GM12878 (cell line): ENCODE results near the gene AFF2. TPM values are rescaled to one million over a fixed set of nuclear protein-coding genes. Genes with fewer than 3 reads are reported as not detected.
A peak's percentile ranks its signal among the peaks of the same experiment; 100 is the strongest.

Experiments
- ATAC-seq: fragments of 200-7000 bp; cut with Tn5 transposase; 3 replicates; pipeline ENCODE4 v1.9.1; 2020; ENCODE audit warnings: mild to moderate bottlenecking, moderate library complexity
- BruUV-seq: library from RNA; stranded (reverse); fragments of 400-500 nt; replicated peaks from 2 replicates; lab custom pipeline; 2021; lab: Mats Ljungman, UMichigan
- CTCF ChIA-PET: fragments of 300-600 bp; sonication (Branson Sonifier 250); formaldehyde crosslinking; extraction: SDS; loops from one replicate; lab custom pipeline; 2021; ENCODE audit warnings: inconsistent platforms; lab: Yijun Ruan, JAX
- POLR2A ChIA-PET: fragments of 350-600 bp; formaldehyde crosslinking; extraction: SDS; loops from one replicate; lab custom pipeline; 2021; ENCODE audit warnings: inconsistent platforms; lab: Charles Lee
- RAD21 ChIA-PET: fragments of 300-600 bp; sonication (Branson Sonifier 250); formaldehyde crosslinking; loops from one replicate; lab custom pipeline; 2023; ENCODE audit warnings: antibody characterized with exemption; ENCODE audit not compliant: unreplicated experiment; lab: Charles Lee
- SMC1A ChIA-PET: fragments of 300-600 bp; sonication (Branson Sonifier 250); formaldehyde crosslinking; loops from one replicate; lab custom pipeline; 2023; ENCODE audit not compliant: unreplicated experiment, uncharacterized antibody; lab: Charles Lee
- DNase-seq: peaks from one replicate; pipeline ENCODE4 v3.0.0-alpha.2; 2011; ENCODE audit warnings: low read depth, low spot score
- FAIRE-seq: peaks from 3 replicates; lab custom pipeline; 2011; peaks lifted over from hg19 to GRCh38; lab: Jason Lieb, UNC
- H2AFZ ChIP-seq: 2 replicates; pipeline ENCODE4 v1.6.0; 2011; ENCODE audit warnings: low read depth, low read length, control low read depth; ENCODE audit not compliant: control insufficient read depth
- H3K27ac ChIP-seq: 2 replicates; pipeline ENCODE4 v1.5.1; 2011; ENCODE audit warnings: control low read depth; ENCODE audit not compliant: control insufficient read depth, insufficient read depth
- H3K27me3 ChIP-seq, 2 experiments: replicated peaks in 1 of 2; 2 replicates each; pipeline versions ENCODE4 v1.6.0 to v1.6.1; 2011; ENCODE audit warnings: low read length in 1 of 2; ENCODE audit not compliant: control insufficient read depth in 2 of 2, insufficient read depth in 2 of 2
- H3K36me3 ChIP-seq, 2 experiments: 2 replicates each; pipeline ENCODE4 v1.5.1; 2011; ENCODE audit warnings: low read length in 1 of 2; ENCODE audit not compliant: control insufficient read depth in 2 of 2, insufficient read depth in 2 of 2
- H3K4me1 ChIP-seq: 2 replicates; pipeline ENCODE4 v1.6.1; 2011; ENCODE audit warnings: mild to moderate bottlenecking, low read length, moderate library complexity, mixed read lengths; ENCODE audit not compliant: control insufficient read depth, insufficient read depth
- H3K4me2 ChIP-seq: 2 replicates; pipeline ENCODE4 v1.6.0; 2011; ENCODE audit warnings: control low read depth; ENCODE audit not compliant: control insufficient read depth, insufficient read depth
- H3K4me3 ChIP-seq: fragments of 200-600 bp; sonication (generic); 2 replicates; pipeline ENCODE4 v1.5.1; 2016
- H3K79me2 ChIP-seq: 2 replicates; pipeline ENCODE4 v1.6.0; 2011; ENCODE audit warnings: low read length; ENCODE audit not compliant: control insufficient read depth, insufficient read depth
- H3K9ac ChIP-seq: 2 replicates; pipeline ENCODE4 v1.8.0; 2011; ENCODE audit warnings: low read length, control low read depth, mixed read lengths; ENCODE audit not compliant: control insufficient read depth, insufficient read depth
- H3K9me3 ChIP-seq: replicated peaks from 3 replicates; pipeline ENCODE4 v1.5.1; 2011; ENCODE audit warnings: mild to moderate bottlenecking, low read length; ENCODE audit not compliant: control insufficient read depth, insufficient read depth
- H4K20me1 ChIP-seq: 2 replicates; pipeline ENCODE4 v1.6.0; 2011; ENCODE audit not compliant: control insufficient read depth, insufficient read depth
- EED ChIP-seq: sonication (generic); IDR thresholded peaks from 2 replicates; pipeline ENCODE4 v1.6.1; 2016; ENCODE audit warnings: antibody characterized with exemption, low read depth
- ETV6 ChIP-seq, 2 experiments: fragments of 450-650 bp in 1 of 2; IDR thresholded peaks in 1 of 2; conservative IDR thresholded peaks in 1 of 2; 2 replicates each; pipeline ENCODE4 v1.6.1; 2014; ENCODE audit warnings: antibody characterized with exemption in 1 of 2, borderline replicate concordance in 1 of 2, low read depth in 1 of 2, mild to moderate bottlenecking in 1 of 2, moderate library complexity in 1 of 2
- GATAD2B ChIP-seq: fragments of 450-650 bp; conservative IDR thresholded peaks from 2 replicates; pipeline ENCODE4 v1.6.1; 2017; ENCODE audit warnings: low read depth, mild to moderate bottlenecking, moderate library complexity
- IKZF1 ChIP-seq: fragments of 450-650 bp; conservative IDR thresholded peaks from 2 replicates; pipeline ENCODE4 v1.6.1; 2017; ENCODE audit warnings: antibody characterized with exemption, mild to moderate bottlenecking
- IKZF2 ChIP-seq, 2 experiments: fragments of 450-650 bp; IDR thresholded peaks; 2 replicates each; pipeline ENCODE4 v1.6.1; 2017; ENCODE audit warnings: mild to moderate bottlenecking in 2 of 2, moderate library complexity in 2 of 2
- JUNB ChIP-seq: IDR thresholded peaks from 2 replicates; pipeline ENCODE4 v1.6.1; 2016; ENCODE audit warnings: antibody characterized with exemption, mild to moderate bottlenecking
- NFIC ChIP-seq: IDR thresholded peaks from 2 replicates; pipeline ENCODE4 v1.6.1; 2012; ENCODE audit warnings: low read depth, mild to moderate bottlenecking, inconsistent platforms, low read length, moderate library complexity
- RAD21 ChIP-seq: IDR thresholded peaks from 2 replicates; pipeline ENCODE4 v1.6.1; 2011; ENCODE audit warnings: mild to moderate bottlenecking, low read depth, low read length, moderate library complexity; ENCODE audit not compliant: insufficient read depth
- RUNX3 ChIP-seq: IDR thresholded peaks from 2 replicates; pipeline ENCODE4 v1.6.1; 2012; ENCODE audit warnings: low read length, inconsistent platforms
- WGBS: methylation state at CpG from one replicate; pipeline ENCODE4 v1.1.6; 2016; ENCODE audit warnings: low lambda C conversion rate; ENCODE audit not compliant: insufficient replicate concordance, insufficient coverage; ENCODE audit errors: missing lambda C conversion rate; 5-methylcytosine and 5-hydroxymethylcytosine counted together
- in situ Hi-C: fragments of 300-500 bp; cut with MboI; formaldehyde crosslinking; loops from 9 replicates; pipeline ENCODE4 v1.14.3; 2018; ENCODE audit warnings: mixed read lengths
- intact Hi-C: fragments of 100-400 bp; cut with micrococcal nuclease; formaldehyde crosslinking; loops from one replicate; pipeline ENCODE4 v1.14.2; 2022; ENCODE audit not compliant: unreplicated experiment
- polyA plus RNA-seq, 11 experiments: library from polyadenylated mRNA; depleted of rRNA in 4 of 11; unstranded in 6 of 11; stranded (reverse) in 5 of 11; fragments of >200 nt; fragmentation: Nextera tagmentation in 4 of 11; fragmentation: Illumina TruSeq in 1 of 11; extraction: Ambion mirVana in 4 of 11; extraction: Trizol in 1 of 11; gene quantifications; 1 replicate in 1 of 11; 2 replicates in 10 of 11; pipeline versions ENCODE4 v1.2.1 to v1.2.3, GENCODE V29; 2011 to 2016; ENCODE audit warnings: inconsistent platforms in 2 of 11, missing spikeins in 2 of 11, low read depth in 1 of 11
- total RNA-seq, 4 experiments: library from RNA; depleted of rRNA in 3 of 4; stranded (reverse); fragments of >200 nt in 3 of 4; fragmentation: Illumina TruSeq in 1 of 4; extraction: Trizol in 1 of 4; gene quantifications; 2 replicates each; pipeline versions ENCODE4 v1.2.1 to v1.2.3, GENCODE V29; 2013 to 2021
- TF ChIP-seq, protein P1 (sequence below): fragments of 450-650 bp; formaldehyde crosslinking; IDR thresholded peaks from 2 replicates; pipeline ENCODE4 v1.5.0; 2022; ENCODE audit warnings: mild to moderate bottlenecking, missing genetic modification characterization

Gene AFF2
- total and polyA plus RNA-seq, 10 of the 15 experiments (the other 5 are each of a cell fraction or from before 2014, with no cell fraction given), result under 0.01 to 0.03 TPM; not detected in 8

DNA sequence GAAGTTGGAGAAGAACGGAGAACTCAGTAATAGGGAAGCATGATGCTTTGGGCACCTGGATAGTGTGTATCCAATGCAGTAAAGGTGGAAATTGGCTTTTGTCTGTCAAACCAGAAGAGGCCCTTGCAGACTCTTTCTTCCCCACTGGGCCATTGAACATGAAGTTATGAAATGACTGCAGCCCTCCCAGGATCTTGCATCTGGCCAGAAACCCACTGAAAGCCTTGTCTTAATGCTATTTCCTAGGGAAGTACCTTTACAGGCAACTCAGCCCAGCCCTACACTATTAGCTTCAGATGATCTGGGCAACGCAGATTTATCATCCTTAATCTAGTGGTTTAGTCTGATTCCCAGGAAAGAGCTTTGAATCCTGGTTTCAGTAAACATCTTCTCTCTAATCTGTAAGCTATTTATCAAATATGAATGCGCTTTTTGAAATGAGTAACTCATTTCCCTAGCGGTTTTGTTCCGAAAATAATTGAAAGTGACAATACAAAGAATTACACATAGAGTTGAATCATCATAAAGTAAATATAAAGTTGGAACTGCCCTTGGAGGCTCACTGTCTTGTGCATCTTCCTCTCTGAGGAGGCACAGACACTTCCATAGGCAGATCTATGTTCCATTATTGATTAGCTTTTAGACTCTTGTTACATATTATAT is 540.6 kb downstream of the AFF2 start:
- SMC1A ChIA-PET, result interaction anchor here (0.7 to 2.7 kb wide), 15 partner anchors 11 to 433 kb away, joined by 3 to 15 read pairs (median 3); no protein-coding TSS in a partner anchor
- 0 out of 4 replicates have a peak, but pooled peaks of 1 of the 2 experiments have one; percentile 39 for TF ChIP-seq ETV6 (conservative IDR thresholded peaks at IDR 0.05 in 1 of 2, IDR thresholded peaks at IDR 0.05 in 1 of 2; ENCODE audit: borderline replicate concordance in 1 of 2, low read depth in 1 of 2)
- 0 out of 2 replicates have a peak, but pooled peaks have one; percentile 3 for TF ChIP-seq RAD21
- TF ChIP-seq EED, result peak; percentile 50; the same call in 1 of the 2 replicates
- peak; percentile 23 to 26; a peak in 1 of 4 replicates for TF ChIP-seq IKZF2 (IDR thresholded peaks at IDR 0.05)
- peak; percentile 43 for TF ChIP-seq RUNX3
- TF ChIP-seq NFIC, result peak; percentile 49; the same call in 1 of the 2 replicates
- TF ChIP-seq IKZF1, result peak; percentile 40
- TF ChIP-seq JUNB, result peak; percentile 36
- TF ChIP-seq GATAD2B, result no peak
- TF ChIP-seq, protein P1, sequence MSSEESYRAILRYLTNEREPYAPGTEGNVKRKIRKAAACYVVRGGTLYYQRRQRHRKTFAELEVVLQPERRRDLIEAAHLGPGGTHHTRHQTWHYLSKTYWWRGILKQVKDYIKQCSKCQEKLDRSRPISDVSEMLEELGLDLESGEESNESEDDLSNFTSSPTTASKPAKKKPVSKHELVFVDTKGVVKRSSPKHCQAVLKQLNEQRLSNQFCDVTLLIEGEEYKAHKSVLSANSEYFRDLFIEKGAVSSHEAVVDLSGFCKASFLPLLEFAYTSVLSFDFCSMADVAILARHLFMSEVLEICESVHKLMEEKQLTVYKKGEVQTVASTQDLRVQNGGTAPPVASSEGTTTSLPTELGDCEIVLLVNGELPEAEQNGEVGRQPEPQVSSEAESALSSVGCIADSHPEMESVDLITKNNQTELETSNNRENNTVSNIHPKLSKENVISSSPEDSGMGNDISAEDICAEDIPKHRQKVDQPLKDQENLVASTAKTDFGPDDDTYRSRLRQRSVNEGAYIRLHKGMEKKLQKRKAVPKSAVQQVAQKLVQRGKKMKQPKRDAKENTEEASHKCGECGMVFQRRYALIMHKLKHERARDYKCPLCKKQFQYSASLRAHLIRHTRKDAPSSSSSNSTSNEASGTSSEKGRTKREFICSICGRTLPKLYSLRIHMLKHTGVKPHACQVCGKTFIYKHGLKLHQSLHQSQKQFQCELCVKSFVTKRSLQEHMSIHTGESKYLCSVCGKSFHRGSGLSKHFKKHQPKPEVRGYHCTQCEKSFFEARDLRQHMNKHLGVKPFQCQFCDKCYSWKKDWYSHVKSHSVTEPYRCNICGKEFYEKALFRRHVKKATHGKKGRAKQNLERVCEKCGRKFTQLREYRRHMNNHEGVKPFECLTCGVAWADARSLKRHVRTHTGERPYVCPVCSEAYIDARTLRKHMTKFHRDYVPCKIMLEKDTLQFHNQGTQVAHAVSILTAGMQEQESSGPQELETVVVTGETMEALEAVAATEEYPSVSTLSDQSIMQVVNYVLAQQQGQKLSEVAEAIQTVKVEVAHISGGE (CRISPR knock-in tag), result no peak
- CTCF ChIA-PET, result interaction anchor here (1.2 to 1.3 kb wide), 2 partner anchors 208 to 246 kb away, joined by 3 to 6 read pairs; no protein-coding TSS in a partner anchor
- POLR2A ChIA-PET, result interaction anchor here (0.8 to 1.4 kb wide), 2 partner anchors 88 to 111 kb away, joined by 3 read pairs; no protein-coding TSS in a partner anchor
- Histone ChIP-seq H3K79me2 (no peaks in the 10 kb centered on the region), H3K9ac (no peak overlapping the region), H3K9me3 (no peaks in the 10 kb centered on the region), H3K27ac (no peak overlapping the region), H2AFZ (no peak overlapping the region), H3K36me3 (no peaks in the 10 kb centered on the region), H4K20me1 (no peaks in the 10 kb centered on the region), H3K4me1 (no peaks in the 10 kb centered on the region), H3K27me3 (no peaks in the 10 kb centered on the region), H3K4me3 (no peak overlapping the region), H3K4me2 (no peak overlapping the region)
- WGBS, result 24% methylated on average over 5 of the region's 5 CpGs
- in situ Hi-C loops (no loop called here), intact Hi-C loops (no loop called here)
- peak; percentile 82 for ATAC-seq
- RAD21 ChIA-PET, result interaction anchor here (0.6 to 1.5 kb wide), 7 partner anchors 37 to 786 kb away, joined by 3 to 5 read pairs (median 4); no protein-coding TSS in a partner anchor
- no peak for DNase-seq
- no peak for FAIRE-seq
- no TSS peak for BruUV-seq
